Measurements from ENCODE around the gene MBNL3. TPM values are rescaled to one million over a fixed set of nuclear protein-coding genes. Genes with fewer than 3 reads are reported as not detected.

The MBNL3 gene
- total and polyA plus RNA-seq, 9 of the 15 experiments (the other 6 are each of a cell fraction or from before 2014, with no cell fraction given), result under 0.01 to 0.25 (median 0.16) TPM

- intact Hi-C loops (cut with micrococcal nuclease), result no loop called here
- 4% methylated on average over 3 of the region's 3 CpGs for WGBS (ENCODE audit: insufficient coverage, low coverage, missing lambda C conversion rate)
- Histone ChIP-seq H3K4me1 (replicated peaks in 1 of 2; ENCODE audit: control insufficient read depth in 2 of 2, insufficient read depth in 2 of 2, low read length in 2 of 2) (no peaks in the 10 kb centered on the region), H4K20me1 (replicated peaks; ENCODE audit: control insufficient read depth, insufficient read depth, low read length) (no peaks in the 10 kb centered on the region), H3K79me2 (ENCODE audit: control insufficient read depth, insufficient read depth, low read length) (no peaks in the 10 kb centered on the region), H2AFZ (ENCODE audit: low read depth, low read length) (no peak overlapping the region), H3K36me3 (ENCODE audit: control insufficient read depth, insufficient read depth, low read length) (no peaks in the 10 kb centered on the region), H3K9me3 (replicated peaks; ENCODE audit: control insufficient read depth, insufficient read depth, low read depth, low read length) (no peaks in the 10 kb centered on the region), H3K27me3 (ENCODE audit: control insufficient read depth in 2 of 2, insufficient read depth in 2 of 2, low read length in 2 of 2) (no peaks in the 10 kb centered on the region), H3K4me3 (no peak overlapping the region), H3K9me1 (ENCODE audit: control insufficient read depth, insufficient read depth, low read length) (no peaks in the 10 kb centered on the region), H3K9ac (ENCODE audit: insufficient read depth in 1 of 2, low read depth in 2 of 2, low read length in 2 of 2) (no peak overlapping the region), H3K27ac (ENCODE audit: extremely low read depth, low read depth, low read length) (no peak overlapping the region), H3K4me2 (ENCODE audit: insufficient read depth, low read length) (no peak overlapping the region)
- no peak for ATAC-seq
- ChIA-PET CTCF (ENCODE audit: low intra/inter-chr PET ratio) (no interaction called here), POLR2A (no interaction called here)
- DNase-seq (ENCODE audit: extremely low read depth in 1 of 4, low spot score in 3 of 4), result no peak
- FAIRE-seq, result no peak
- in situ Hi-C loops (cut with MboI), result no loop called here
- no TSS peak for BruUV-seq (replicated peaks)
- TF ChIP-seq, protein P1, sequence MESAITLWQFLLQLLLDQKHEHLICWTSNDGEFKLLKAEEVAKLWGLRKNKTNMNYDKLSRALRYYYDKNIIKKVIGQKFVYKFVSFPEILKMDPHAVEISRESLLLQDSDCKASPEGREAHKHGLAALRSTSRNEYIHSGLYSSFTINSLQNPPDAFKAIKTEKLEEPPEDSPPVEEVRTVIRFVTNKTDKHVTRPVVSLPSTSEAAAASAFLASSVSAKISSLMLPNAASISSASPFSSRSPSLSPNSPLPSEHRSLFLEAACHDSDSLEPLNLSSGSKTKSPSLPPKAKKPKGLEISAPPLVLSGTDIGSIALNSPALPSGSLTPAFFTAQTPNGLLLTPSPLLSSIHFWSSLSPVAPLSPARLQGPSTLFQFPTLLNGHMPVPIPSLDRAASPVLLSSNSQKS (CRISPR knock-in tag; IDR thresholded peaks at IDR 0.05), result no peak
- TF ChIP-seq ZNF41 (CRISPR knock-in tag; conservative IDR thresholded peaks at IDR 0.05) (no peak), KDM5B (IDR thresholded peaks at IDR 0.05; ENCODE audit: insufficient replicate concordance, low read depth, low read length) (no peak), SAP30 (IDR thresholded peaks at IDR 0.05; ENCODE audit: borderline replicate concordance, insufficient read depth, low read depth, low read length, poor library complexity, severe bottlenecking) (no peak), GABPB1 (CRISPR knock-in tag; IDR thresholded peaks at IDR 0.05) (no peak), CREBBP (IDR thresholded peaks at IDR 0.05; ENCODE audit: low read depth, low read length) (no peak), ZNF639 (CRISPR knock-in tag; conservative IDR thresholded peaks at IDR 0.05 in 1 of 2, IDR thresholded peaks at IDR 0.05 in 1 of 2) (no peak), SRSF3 (IDR thresholded peaks at IDR 0.05; ENCODE audit: insufficient read depth, low read length) (no peak)
- TF ChIP-seq, protein P2, sequence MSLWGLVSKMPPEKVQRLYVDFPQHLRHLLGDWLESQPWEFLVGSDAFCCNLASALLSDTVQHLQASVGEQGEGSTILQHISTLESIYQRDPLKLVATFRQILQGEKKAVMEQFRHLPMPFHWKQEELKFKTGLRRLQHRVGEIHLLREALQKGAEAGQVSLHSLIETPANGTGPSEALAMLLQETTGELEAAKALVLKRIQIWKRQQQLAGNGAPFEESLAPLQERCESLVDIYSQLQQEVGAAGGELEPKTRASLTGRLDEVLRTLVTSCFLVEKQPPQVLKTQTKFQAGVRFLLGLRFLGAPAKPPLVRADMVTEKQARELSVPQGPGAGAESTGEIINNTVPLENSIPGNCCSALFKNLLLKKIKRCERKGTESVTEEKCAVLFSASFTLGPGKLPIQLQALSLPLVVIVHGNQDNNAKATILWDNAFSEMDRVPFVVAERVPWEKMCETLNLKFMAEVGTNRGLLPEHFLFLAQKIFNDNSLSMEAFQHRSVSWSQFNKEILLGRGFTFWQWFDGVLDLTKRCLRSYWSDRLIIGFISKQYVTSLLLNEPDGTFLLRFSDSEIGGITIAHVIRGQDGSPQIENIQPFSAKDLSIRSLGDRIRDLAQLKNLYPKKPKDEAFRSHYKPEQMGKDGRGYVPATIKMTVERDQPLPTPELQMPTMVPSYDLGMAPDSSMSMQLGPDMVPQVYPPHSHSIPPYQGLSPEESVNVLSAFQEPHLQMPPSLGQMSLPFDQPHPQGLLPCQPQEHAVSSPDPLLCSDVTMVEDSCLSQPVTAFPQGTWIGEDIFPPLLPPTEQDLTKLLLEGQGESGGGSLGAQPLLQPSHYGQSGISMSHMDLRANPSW (CRISPR knock-in tag; IDR thresholded peaks at IDR 0.05), result no peak
Measured at GRCh38 chrX:132388371-132388770, 100.5 kb downstream of the MBNL3 start.
